GM18951 (cell line): ENCODE data around the gene TUBGCP2.

ENCODE experiments used
- POLR2A ChIP-seq: IDR thresholded peaks from 4 replicates; pipeline ENCODE4 v1.6.1; 2011; ENCODE audit warnings: mild to moderate bottlenecking; ENCODE audit not compliant: insufficient read length, insufficient read depth; ENCODE audit errors: extremely low read depth
- in situ Hi-C: fragments of 300-500 bp; cut with MboI; formaldehyde crosslinking; loops from one replicate; pipeline ENCODE4 v1.12.0; 2022; ENCODE audit warnings: low sequenced_read_pairs, mixed read lengths, inconsistent platforms; ENCODE audit not compliant: unreplicated experiment

The TUBGCP2 gene

GRCh38 chr10:133308421-133309099 is at the start of gene TUBGCP2, which contains the start of gene ZNF511:
Gene TUBGCP2 (minus strand): TSS chr10:133308872. CDS start chr10:133302941, 5,931 bp downstream.
Gene ZNF511 (plus strand): TSS chr10:133308914. CDS start chr10:133308944, 30 bp downstream.
- in situ Hi-C loops = no loop called here
- peak; percentile 80 for TF ChIP-seq POLR2A

- peak; percentile 71 for TF ChIP-seq POLR2A
- in situ Hi-C loops = no loop called here
Measured at GRCh38 chr10:133357285-133358161, 48.9 kb upstream of the TUBGCP2 start, which contains the start of gene FUOM. Gene FUOM (minus strand): TSS chr10:133358019. CDS start chr10:133358007, 12 bp downstream.

GRCh38 chr10:133356549-133357284 is 48.0 kb upstream of the TUBGCP2 start:
- in situ Hi-C loops = no loop called here
- TF ChIP-seq POLR2A = no peak

- in situ Hi-C loops = no loop called here
- TF ChIP-seq POLR2A = no peak
Measured at GRCh38 chr10:133355991-133356390, 47.3 kb upstream of the TUBGCP2 start.

- no peak for TF ChIP-seq POLR2A
- in situ Hi-C loops = no loop called here
Measured at GRCh38 chr10:133355266-133355665, 46.6 kb upstream of the TUBGCP2 start.

- in situ Hi-C loops = no loop called here
- no peak for TF ChIP-seq POLR2A
Measured at GRCh38 chr10:133354672-133355240, 46.1 kb upstream of the TUBGCP2 start.

- in situ Hi-C loops = no loop called here
- TF ChIP-seq POLR2A = no peak
Measured at GRCh38 chr10:133353988-133354605, 45.4 kb upstream of the TUBGCP2 start.

GRCh38 chr10:133353202-133353959 is 44.7 kb upstream of the TUBGCP2 start:
- peak; percentile 5 for TF ChIP-seq POLR2A
- in situ Hi-C loops = no loop called here

- TF ChIP-seq POLR2A = no peak
- in situ Hi-C loops = no loop called here
Measured at GRCh38 chr10:133351408-133352318, 43.0 kb upstream of the TUBGCP2 start.

- in situ Hi-C loops = no loop called here
Measured at GRCh38 chr10:133350950-133351329, 42.3 kb upstream of the TUBGCP2 start.

More at GRCh38 chr10:133350950-133351329, 42.3 kb upstream of the TUBGCP2 start:
- TF ChIP-seq POLR2A = no peak
